ENCODE data around the gene SORL1.

DNA sequence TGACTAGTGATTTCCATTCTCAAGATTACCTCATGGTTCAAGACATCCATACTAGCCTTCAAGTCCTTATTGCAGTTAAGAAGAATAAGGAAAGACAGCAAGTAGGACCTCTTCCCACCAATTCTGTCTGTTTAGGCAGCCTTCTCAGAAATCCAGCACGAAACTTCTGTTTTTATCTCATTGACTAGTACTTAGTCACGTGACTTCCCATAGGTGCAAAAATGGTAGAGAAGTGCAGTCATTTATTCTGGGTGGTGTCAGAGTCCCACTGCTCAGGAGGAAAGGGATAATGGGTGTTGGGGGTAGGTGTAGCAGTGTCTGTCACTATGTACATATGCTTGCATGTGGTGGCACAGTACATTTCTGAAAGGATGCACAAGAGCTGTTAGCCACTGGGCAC, 58.3 kb downstream of the SORL1 start:
- TF ChIP-seq EZH2 (IDR thresholded peaks at IDR 0.05) (no peak), POLR2AphosphoS5 (IDR thresholded peaks at IDR 0.05; ENCODE audit: borderline replicate concordance, low read depth, low read length) (no peak), FOXP2 (optimal IDR thresholded peaks at IDR 0.05; ENCODE audit: control extremely low read depth, extremely low read length, insufficient read depth) (no peak)
